Activated CD4-positive, alpha-beta T cell treated with anti-CD3 and anti-CD28 coated beads for 24 hours (primary cell): Measurements from ENCODE around the gene MNS1.
"Not testable (repeated sequence)": the region's sequence is repeated elsewhere in the genome, so short reads cannot be mapped to it uniquely, and the experiment has no call there.

Experiments
- DNase-seq, 2 donors: peaks; one replicate each; pipeline ENCODE4 v3.0.0-alpha.2; 2020; ENCODE audit warnings: low read depth in 2 of 2

MNS1 gene

DNA sequence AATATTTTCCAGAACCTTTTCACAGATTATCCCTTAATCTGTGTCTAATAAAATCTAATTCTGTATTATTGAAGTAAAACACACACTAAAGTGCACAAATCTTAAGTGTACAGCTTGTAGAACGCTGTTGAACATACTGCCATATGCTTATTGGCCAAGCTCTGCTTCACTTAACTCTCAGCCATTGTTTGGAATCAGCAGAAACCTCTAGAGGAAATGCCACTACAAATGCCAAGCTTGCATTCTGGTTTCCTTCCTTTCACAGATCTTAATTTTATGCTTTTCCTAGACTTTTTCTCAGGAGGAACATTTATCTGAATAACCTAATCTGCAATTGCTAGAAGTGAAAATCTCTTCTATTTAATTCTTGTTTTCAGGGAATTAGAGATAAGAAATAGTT is 10.1 kb downstream of the MNS1 start:
- DNase-seq, result no peak

DNA sequence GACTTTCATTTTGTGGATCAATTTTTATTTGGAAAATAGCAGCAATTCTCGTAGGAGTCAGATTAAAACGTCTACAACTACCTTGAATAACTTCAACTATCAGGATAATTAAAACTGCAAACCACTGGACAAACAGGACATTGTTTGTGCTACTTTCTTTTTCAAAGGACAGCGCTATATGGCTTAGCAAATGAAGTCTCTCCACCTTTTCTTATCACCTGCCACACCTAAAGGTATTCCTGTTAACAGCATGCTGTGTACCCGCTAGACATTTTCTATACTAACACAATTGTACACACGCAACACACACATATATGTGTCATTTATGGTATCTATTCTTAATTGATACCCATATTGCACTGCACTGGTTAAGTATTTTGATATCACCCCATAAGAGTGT is 19.2 kb downstream of the MNS1 start:
- no peak for DNase-seq

DNA sequence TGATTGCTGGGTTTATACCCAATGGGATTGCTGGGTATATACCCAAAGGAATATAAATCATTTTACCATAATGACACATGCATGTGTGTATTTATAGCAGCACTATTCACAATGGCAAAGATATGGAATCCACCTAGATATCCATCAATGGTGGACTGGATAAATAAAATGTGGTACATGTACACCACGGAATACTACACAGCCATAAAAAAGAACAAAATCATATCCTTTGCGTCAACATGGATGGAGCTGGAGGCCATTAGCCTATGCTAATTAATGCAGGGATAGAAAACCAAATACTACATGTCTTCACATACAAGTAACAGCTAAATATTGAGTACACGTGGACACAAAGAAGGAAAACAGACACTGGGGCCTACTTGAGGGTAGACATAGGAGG is 22.6 kb downstream of the MNS1 start:
- DNase-seq, result no peak

DNA sequence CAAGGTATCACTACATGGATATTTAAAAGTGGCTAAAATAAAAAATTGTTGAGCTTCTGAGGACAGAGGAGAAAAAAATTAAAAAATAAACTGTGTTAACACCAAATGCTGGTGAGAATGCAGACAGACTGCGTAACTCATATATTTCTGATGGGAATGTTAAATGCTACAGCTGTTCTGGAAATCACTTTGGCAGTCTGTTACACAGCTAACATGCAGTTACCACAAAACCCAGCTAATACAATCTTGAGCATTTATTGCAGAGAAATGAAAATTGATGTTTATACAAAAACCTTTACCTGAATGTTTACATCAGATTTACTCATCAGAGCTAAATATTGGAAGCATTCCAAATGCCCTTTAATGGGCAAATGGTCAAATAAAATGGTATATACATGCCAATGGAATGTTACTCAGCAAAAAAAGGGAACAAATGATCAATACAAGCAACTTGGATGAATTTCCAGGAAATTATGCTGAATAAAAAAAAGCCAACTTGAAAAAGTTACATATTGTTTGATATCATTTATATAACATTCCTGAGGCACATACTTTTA is 24.6 kb downstream of the MNS1 start:
- DNase-seq, result no peak

DNA sequence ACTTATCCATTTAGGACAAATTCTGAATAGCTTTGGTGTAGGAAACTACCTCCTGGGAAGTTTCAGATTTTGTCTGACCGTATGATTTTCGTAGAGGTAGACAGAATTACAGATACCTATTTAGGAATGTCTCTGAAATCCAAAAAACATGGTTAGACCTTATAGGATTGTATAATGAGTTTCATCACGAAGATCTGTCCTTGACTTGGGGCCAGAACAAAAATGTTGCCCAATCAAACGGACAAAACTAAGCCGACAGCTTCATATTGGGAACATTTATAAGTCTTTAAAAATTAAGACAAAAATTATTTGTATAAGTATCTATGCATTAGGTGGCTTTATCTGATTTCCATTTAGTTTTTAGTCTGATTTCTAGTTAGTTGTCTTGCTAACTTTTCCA is 32.6 kb downstream of the MNS1 start:
- DNase-seq, result no peak

DNA sequence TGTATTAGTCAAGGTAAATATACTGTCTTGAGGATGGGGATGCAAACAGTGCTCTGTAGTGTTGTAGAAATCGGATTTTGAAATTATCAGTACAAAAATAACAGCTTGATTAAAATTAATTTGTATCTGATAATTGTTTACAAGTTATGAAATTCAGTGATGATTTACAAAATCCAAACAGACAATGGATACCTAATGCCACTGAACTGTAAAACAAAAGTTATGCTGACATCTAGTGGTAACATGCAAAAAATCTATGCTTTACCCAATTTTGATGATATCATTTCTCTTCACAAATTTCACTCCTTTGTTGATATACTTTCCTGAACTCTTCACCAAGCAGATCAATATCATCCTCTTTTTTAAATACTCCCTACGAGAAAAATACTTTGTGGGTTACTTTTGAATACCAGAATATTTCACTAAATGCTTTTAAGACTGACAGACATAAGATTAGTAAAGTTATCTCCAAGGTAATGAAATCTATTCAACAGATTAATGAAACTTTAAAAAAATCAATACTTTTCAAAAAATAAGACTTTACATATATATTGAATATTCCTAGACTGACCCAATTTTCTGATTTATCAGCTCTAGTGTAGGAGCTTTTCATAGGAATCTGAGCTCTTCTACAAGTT is 36.0 kb downstream of the MNS1 start:
- no peak for DNase-seq

DNA sequence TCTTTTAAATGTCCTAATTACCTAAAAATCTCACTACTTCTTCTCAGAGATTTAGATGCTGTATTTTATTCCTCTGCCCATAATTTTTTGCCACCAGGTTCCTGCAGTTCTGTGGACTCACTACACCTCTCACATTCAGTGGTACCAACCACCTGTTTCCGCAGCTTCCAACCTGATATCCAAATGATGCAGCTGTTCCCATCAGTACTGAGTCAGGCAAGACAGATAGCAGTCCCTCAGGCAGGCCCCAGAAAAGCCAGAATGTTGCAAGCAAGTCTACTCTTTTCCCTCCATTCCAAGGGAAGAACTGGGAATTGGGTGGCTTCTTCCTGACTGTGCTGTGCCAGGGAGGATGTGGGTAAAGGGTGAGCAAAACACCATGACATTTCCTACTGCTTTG is 39.0 kb downstream of the MNS1 start:
- DNase-seq, result no peak

DNA sequence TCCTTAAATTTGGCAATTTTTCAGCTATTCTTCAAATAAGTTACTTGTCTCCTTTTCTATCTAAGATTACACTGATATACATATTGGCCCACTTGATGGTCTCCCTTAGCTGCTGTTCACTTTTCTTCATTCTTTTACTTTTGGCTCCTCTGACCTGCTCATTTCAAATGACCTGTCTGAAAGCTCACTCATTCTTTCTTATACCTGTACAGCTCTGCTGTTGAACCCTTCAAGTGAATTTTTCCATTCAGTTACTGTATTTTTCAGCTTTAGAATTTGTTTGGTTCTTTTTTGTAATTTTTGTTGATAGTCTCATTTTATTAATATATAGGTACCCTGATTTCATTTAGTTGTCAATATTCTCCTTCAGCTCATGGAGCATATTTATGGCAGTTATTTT is 39.7 kb downstream of the MNS1 start:
- no peak for DNase-seq

DNA sequence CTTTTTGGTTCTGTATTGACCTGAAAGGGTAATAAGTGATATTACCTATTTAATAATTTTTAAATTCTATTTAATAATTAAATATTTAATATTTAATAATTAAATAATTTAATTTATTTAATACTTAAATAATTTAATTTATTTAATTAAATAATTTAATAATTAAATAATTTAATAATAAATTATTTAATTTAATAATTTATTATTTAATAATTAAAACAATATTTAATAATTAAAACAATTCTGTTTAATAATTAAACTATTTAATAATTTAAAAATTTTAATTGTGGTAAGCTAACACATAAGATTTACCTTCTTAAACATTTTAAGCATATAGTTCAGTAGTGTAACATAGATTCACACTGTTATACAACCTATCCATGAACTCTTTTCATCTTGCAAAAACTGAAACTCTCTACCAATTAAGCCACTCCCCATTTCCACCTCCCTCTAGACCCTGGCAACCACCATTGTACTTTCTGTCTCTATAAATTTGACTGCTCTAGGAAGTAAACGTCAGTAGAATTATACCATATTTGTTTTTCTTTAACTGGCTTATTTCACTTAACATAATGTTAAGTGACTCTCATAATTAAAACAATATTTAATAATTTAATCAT is 51.7 kb downstream of the MNS1 start:
- not testable (repeated sequence) for DNase-seq

DNA sequence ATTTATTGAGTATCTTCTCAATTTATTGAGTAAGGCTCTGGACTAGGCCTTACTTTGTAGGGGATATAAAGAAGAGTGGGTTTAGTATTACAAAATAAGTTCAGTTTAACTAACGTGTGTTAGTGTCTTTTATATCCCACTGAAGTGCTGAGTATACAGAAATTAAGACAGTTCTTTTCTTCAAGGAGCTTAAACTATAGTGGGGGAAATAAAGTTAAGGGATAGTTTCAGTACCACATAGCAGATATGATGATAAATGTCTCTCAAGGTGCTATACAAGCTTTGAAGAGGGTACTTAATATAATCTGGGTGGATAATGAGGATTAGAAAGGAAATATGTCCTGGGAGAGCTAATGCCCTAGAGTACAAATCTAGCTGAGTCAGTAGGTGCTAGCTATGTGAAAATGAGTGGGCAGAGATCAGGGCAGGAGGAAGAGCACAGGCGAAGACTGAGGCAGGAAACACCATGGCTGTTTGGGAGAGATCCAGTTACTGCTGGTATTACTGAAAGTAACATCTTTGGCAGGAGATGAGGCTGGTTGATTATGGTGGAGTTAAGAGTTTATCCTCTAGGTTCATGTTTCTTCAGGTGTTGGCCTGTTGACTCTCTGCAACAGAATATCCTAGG is 53.7 kb downstream of the MNS1 start:
- DNase-seq, result no peak

DNA sequence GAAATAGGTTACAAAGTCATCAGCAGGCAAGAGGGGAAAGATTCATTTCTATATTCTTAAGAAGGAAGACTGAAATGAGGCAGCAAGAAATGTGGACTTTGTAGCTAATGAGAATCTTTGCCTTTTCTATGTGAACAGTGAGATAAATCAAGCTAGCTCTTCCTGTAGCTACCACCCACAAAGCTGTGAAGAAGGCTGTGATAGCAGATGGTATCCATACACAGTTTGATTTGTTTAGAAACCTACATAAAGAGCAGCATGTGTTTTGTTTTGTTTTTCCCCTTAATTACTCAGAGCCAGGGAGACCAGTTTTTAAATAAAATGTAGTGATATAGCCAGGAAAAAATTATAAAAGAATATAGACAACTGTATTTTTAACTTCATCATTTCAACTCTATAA is 54.2 kb downstream of the MNS1 start:
- no peak for DNase-seq

DNA sequence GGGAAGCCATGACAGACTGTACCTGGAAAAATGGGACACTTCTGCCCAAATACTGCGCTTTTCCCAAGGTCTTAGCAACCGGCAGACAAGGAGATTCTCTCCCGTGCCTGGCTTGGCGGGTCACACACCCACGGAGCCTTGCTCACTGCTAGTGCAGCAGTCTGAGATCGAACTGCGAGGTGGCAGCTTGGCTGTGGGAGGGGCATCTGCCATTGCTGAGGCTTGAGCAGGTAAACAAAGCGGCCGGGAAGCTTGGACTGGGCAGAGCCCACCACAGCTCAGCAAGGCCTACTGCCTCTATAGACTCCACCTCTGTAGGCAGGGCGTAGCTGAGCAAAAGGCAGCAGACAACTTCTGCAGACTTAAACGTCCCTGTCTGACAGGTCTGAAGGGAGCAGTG is 65.7 kb downstream of the MNS1 start:
- not testable (repeated sequence) for DNase-seq

DNA sequence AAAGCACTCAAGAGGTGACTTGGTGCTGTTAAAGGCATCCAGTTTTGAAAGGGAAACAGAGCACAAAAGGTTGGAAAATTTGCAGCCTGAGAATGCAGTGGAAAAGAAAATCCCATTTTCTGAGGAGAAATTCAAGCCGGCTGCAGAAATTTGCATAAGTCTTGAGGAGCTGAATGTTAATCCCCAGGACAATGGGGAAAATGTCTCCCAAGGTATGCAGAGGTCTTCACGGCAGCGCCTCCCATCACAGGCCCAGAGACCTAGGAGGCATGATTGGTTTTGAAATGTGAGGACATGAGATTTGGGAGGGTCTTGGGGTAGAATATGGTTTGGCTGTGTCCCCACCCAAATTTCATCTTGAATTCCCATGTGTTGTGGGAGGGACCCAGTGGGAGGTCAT is 67.6 kb downstream of the MNS1 start:
- DNase-seq, result not testable (repeated sequence)

DNA sequence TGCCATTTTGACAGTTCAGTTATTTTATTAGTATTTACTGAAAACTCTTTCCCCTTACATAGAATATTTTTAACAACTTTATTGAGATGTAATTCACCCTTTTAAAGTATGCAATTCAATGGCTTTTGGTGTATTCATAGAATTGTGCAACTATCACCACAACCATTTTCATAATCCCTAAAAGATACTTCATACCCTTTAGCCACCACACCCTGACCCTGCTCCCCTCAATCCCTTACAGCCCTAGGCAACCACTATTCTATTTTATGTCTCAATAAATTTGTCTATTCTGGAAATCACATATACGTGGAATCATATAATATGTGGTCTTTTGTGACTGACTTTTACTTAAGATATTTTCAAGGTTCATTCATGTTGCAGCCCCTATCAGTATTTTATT is 70.0 kb downstream of the MNS1 start:
- DNase-seq, result no peak

DNA sequence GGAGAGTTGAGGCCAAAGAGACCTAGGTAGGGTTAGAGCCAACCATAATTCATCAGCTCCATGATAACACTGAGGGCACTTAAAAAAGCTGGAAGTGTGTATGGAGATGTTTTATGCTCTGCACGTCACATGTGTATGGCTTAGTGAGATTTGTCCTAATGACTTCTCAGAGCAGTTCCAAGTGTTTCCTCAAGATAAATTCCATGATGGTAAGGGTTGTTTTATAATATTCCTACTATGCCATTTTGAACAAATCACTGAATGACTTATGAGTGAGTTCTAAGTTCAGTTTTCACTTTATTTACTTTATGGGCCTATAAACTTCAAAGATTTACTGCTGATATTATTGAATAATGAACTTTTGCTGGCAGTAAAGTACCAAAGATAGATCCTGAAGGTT is 71.7 kb downstream of the MNS1 start:
- DNase-seq, result no peak

DNA sequence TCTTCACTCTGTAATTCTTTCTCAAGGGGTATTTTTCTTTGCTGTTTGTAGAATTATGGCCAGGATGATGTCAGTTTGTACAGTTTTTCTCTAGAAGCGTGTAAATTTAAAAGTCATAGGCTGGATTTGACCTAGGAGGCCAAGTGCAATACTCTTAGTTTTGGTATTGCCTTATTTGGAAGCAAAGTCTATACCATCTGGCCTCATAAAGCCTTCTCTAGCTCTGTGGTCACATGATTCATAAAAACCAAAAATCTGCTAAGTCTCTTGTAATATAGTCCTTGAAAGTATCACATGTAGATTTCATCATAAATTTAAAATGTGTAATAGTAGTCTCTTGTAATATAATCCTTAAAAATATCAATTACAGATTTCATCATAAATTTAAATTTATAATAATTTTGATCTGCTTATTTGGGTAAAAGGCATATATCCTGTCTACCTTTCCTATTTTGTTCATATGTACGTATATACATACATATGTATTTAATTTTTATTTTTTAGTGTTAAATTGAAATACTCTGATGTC is 74.1 kb downstream of the MNS1 start:
- no peak for DNase-seq

DNA sequence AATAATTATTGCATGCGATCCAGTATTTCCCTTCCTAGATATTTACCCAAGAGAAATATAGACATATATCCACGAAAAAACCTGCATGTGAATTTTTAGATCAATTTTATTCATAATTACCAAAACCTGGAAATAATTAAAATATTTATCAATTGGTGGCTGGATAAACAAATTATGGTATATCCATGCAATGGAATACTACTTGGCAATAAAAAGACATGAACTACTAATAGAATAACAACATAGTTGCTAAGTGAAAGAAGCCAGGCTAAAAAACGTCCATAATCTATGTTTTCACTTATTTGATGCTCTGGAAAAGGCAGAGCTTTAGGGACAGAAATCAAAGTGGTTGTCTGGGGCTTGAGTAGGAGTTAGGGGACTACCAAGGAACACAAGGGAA is 79.0 kb downstream of the MNS1 start:
- no peak for DNase-seq

DNA sequence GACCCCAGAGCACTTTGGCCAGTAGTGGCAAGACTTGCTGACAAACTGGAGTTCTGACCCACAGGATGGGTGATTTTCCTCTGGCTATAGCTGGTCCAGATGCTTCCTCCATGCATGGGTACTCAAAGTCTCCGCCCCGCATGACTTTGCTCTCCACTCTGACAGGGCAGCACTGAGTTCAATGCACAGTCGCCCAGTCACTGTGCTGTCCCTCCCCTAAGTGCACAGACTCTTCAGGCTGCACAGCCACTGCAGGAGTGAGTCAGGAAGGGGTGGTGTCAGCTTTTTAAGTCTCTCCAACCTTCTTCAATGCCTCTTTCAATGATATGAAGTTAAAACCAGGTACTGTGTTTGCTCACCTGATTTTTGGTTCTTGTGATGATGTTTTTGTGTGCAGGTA is 81.9 kb downstream of the MNS1 start:
- no peak for DNase-seq
